HG03159 (cell line): ENCODE data around the gene OFD1.

Experiments
- ATAC-seq: cut with Tn5 transposase; IDR thresholded peaks from one replicate; pipeline ENCODE4 v1.9.1; 2021; ENCODE audit warnings: mild to moderate bottlenecking, moderate library complexity; ENCODE audit not compliant: unreplicated experiment

Gene OFD1

GRCh38 chrX:13750204-13750603, 15.7 kb downstream of the OFD1 start:
- ATAC-seq, result no peak

GRCh38 chrX:13750812-13751211, 16.3 kb downstream of the OFD1 start:
- no peak for ATAC-seq

GRCh38 chrX:13752141-13752540, 17.6 kb downstream of the OFD1 start:
- ATAC-seq, result no peak

- ATAC-seq, result peak; percentile 67
Measured at GRCh38 chrX:13752646-13753045, 18.1 kb downstream of the OFD1 start.

GRCh38 chrX:13754765-13755164, 20.2 kb downstream of the OFD1 start:
- no peak for ATAC-seq

GRCh38 chrX:13755254-13755653, 20.7 kb downstream of the OFD1 start:
- ATAC-seq, result no peak

- ATAC-seq, result no peak
Measured at GRCh38 chrX:13756381-13756780, 21.8 kb downstream of the OFD1 start.

GRCh38 chrX:13759152-13759718, 24.7 kb downstream of the OFD1 start:
- peak; percentile 64 for ATAC-seq

- ATAC-seq, result no peak
Measured at GRCh38 chrX:13760426-13760825, 25.9 kb downstream of the OFD1 start.

GRCh38 chrX:13761606-13762414, 27.3 kb downstream of the OFD1 start:
- ATAC-seq, result peak; percentile 59

GRCh38 chrX:13763489-13763888, 28.9 kb downstream of the OFD1 start:
- ATAC-seq, result no peak

GRCh38 chrX:13764281-13764680, 29.7 kb downstream of the OFD1 start:
- no peak for ATAC-seq

- no peak for ATAC-seq
Measured at GRCh38 chrX:13764765-13765164, 30.2 kb downstream of the OFD1 start.

- no peak for ATAC-seq
Measured at GRCh38 chrX:13768939-13769338, 34.4 kb downstream of the OFD1 start.

GRCh38 chrX:13770013-13770535, 35.5 kb downstream of the OFD1 start:
- no peak for ATAC-seq

- no peak for ATAC-seq
Measured at GRCh38 chrX:13774696-13775095, 40.1 kb downstream of the OFD1 start.

- no peak for ATAC-seq
Measured at GRCh38 chrX:13775837-13776236, 41.3 kb downstream of the OFD1 start.

GRCh38 chrX:13776387-13776786, 41.8 kb downstream of the OFD1 start:
- ATAC-seq, result no peak

GRCh38 chrX:13778916-13779315, 44.4 kb downstream of the OFD1 start:
- no peak for ATAC-seq

GRCh38 chrX:13780868-13781427, 46.4 kb downstream of the OFD1 start:
- ATAC-seq, result no peak

- ATAC-seq, result no peak
Measured at GRCh38 chrX:13786048-13786447, 51.5 kb downstream of the OFD1 start.
